Measurements from ENCODE around the gene SKI.
"Not testable (repeated sequence)": the region's sequence is repeated elsewhere in the genome, so short reads cannot be mapped to it uniquely, and the experiment has no call there.

SKI gene

DNA sequence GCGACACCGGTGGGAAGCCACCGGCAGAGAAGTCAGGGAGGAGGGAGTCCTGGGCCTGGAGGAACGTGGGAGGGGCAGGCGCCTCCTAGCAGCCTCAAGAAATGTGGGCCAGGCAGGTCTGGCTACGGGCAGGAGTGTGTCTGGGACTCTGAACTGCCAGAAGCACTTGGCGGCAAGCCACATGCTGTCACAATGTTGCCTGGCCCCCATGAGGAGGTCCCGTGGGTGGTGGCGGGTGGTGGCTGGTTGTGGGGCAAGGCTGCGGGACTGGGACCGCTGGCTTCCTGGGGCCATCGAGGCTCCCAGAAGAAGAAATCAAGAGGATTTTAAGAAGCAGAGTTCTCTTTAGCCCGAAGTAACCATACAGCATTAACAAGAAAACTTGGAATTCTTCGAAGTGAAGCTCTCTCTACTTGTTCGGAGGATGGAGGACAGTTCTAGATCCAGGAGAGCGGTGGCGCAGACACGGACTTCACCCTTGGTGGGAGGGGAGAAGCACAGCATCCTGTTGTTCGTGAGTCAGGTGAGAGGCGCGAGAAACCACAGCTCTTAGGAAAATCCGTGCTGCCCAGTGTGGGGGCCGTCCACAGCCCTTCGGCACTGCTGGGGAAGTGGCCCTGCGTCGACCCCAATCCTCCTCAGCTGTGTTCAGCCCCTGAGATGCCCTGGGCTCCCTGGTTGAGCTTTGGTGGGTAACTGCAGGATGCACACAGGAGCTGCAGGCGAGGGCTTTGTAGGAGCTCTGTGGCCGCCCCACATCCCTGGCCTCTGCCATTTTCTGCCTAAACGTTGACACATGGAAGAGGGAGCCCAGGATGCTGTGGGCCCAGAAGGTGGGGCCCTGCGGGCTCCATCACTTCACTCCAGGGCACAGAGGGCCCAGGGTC, 12.4 kb downstream of the SKI start:
- peak; percentile 87 to 95 for DNase-seq
- intact Hi-C loops (cut with DNase I; ENCODE audit: low total_unique reads) = loop anchor here (5.0 kb wide), 1 partner anchor 37 kb away; no protein-coding TSS in a partner anchor
- H3K27me3 ChIP-seq = no peaks in the 10 kb centered on the region
- peaks cover 0 to 7% (median 0%) of the 10 kb centered on the region in 3 donors for H3K36me3 ChIP-seq
- H3K9me3 ChIP-seq = no peaks in the 10 kb centered on the region
- H3K4me3 ChIP-seq = peak overlapping the region; percentile 33 to 40
- H3K4me1 ChIP-seq = peaks cover 12 to 93% (median 87%) of the 10 kb centered on the region in 4 donors
- peak overlapping the region; percentile 90 to 94 for H3K27ac ChIP-seq
- TF ChIP-seq, protein P1, sequence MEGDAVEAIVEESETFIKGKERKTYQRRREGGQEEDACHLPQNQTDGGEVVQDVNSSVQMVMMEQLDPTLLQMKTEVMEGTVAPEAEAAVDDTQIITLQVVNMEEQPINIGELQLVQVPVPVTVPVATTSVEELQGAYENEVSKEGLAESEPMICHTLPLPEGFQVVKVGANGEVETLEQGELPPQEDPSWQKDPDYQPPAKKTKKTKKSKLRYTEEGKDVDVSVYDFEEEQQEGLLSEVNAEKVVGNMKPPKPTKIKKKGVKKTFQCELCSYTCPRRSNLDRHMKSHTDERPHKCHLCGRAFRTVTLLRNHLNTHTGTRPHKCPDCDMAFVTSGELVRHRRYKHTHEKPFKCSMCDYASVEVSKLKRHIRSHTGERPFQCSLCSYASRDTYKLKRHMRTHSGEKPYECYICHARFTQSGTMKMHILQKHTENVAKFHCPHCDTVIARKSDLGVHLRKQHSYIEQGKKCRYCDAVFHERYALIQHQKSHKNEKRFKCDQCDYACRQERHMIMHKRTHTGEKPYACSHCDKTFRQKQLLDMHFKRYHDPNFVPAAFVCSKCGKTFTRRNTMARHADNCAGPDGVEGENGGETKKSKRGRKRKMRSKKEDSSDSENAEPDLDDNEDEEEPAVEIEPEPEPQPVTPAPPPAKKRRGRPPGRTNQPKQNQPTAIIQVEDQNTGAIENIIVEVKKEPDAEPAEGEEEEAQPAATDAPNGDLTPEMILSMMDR (IDR thresholded peaks at IDR 0.05) = no peak

DNA sequence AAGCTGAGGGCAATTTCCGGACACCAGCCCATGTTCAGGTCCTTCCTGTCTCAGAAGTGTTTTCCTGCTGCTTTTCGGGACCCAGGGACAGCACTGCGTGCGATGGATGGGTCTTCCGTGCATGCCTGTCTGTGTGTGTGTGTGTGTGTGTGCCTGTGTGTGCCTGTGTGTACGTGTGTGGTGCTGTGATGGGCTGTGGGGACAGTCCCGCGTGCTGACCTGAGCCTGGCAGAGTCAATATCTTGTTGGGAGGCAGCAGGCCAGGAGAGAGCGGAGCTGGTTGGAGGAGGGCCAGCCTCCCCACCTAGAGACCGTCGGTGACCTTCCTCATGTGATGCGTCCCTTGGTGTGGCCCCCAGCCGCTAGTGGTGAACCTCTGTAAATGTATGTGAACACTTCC, 13.7 kb downstream of the SKI start:
- no peaks in the 10 kb centered on the region for H3K27me3 ChIP-seq
- no peak for DNase-seq
- peaks cover 0 to 7% (median 0%) of the 10 kb centered on the region in 3 donors for H3K36me3 ChIP-seq
- peaks cover 13 to 93% (median 83%) of the 10 kb centered on the region in 4 donors for H3K4me1 ChIP-seq
- no peaks in the 10 kb centered on the region for H3K9me3 ChIP-seq
- intact Hi-C loops (cut with DNase I; ENCODE audit: low total_unique reads) = loop anchor here (5.0 kb wide), 1 partner anchor 35 kb away; no protein-coding TSS in a partner anchor
- TF ChIP-seq, protein P1 (IDR thresholded peaks at IDR 0.05) = no peak
- H3K4me3 ChIP-seq = no peak overlapping the region
- peak overlapping the region; percentile 45 to 90 for H3K27ac ChIP-seq

DNA sequence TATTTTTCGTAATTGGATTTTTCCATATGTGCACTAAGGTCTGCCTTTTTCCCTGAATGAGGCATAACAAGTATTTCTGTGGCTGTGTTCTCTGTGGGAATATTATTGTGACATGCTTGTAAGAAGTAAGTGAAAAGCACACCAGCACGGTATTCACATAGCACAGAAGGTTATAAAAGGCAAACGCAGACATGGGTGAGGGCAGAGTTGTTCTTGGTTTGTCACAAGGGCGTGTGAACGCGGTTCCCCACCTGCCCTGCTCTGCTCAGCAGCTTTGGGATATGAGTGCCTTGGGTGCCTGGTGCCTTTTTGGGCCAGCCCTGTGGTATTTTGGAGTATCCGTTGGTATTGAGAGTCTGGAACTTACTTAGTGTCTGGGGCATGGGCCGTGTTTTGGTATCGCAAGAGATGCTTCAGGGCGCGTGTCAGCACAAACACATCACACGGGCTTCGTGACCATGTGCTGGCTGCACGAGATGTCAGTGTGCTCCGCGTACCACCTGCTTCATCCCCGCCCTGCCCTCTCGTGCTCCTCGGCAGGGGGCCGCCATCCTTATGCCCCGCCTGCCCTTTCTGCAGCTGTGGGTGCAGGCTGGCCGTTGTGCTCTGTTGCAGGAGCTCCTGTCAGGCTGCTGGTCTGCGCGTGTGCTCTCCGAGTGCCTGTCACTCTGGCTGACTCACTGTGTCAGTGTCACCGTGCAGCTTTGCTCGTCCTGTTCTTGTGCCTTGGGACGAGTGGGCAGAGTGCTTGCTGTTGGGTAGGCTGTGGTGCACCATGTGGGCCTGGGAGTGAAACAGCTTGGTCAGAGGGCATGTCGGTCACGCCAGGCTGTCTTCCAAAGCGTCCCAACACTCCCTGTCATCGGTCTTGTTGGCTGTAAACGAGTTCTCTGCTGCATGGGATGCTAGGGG, 15.0 kb downstream of the SKI start:
- no peaks in the 10 kb centered on the region for H3K27me3 ChIP-seq

DNA sequence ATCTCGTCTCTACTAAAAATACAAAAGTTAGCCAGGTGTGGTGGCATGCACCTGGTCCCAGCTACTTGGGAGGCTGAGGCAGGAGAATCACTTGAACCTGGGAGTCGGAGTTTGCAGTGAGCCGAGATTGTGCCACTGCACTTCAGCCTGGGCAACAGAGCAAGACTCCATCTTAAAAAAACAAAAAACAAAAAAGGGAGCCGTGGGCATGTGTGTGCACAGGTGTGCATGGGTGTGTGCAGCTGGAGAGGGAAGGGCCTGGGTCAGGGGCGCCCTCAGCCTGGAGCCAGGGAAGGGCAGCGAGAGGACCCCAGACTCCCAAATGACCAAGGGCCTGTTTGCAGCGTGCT, 18.9 kb downstream of the SKI start:
- DNase-seq; H3K4me3 ChIP-seq; H3K36me3 ChIP-seq; H3K27me3 ChIP-seq; intact Hi-C loops (cut with DNase I; ENCODE audit: low total_unique reads); H3K9me3 ChIP-seq: not testable (repeated sequence)
- H3K4me1 ChIP-seq = peaks cover 13 to 93% (median 83%) of the 10 kb centered on the region in 4 donors
- H3K27ac ChIP-seq = peak overlapping the region in 1 of 2 donors; percentile 42

More for the DNA sequence above, 15.0 kb downstream of the SKI start:
- intact Hi-C loops (cut with DNase I; ENCODE audit: low total_unique reads) = loop anchor here (5.0 kb wide), 1 partner anchor 34 kb away; no protein-coding TSS in a partner anchor
- H3K4me1 ChIP-seq = peaks cover 13 to 93% (median 83%) of the 10 kb centered on the region in 4 donors
- peak; percentile 29 to 75 for DNase-seq
- TF ChIP-seq, protein P1 (IDR thresholded peaks at IDR 0.05) = no peak
- no peak overlapping the region for H3K4me3 ChIP-seq
- peak overlapping the region; percentile 45 to 90 for H3K27ac ChIP-seq
- no peaks in the 10 kb centered on the region for H3K9me3 ChIP-seq
- peaks cover 0 to 7% (median 0%) of the 10 kb centered on the region in 3 donors for H3K36me3 ChIP-seq

DNA sequence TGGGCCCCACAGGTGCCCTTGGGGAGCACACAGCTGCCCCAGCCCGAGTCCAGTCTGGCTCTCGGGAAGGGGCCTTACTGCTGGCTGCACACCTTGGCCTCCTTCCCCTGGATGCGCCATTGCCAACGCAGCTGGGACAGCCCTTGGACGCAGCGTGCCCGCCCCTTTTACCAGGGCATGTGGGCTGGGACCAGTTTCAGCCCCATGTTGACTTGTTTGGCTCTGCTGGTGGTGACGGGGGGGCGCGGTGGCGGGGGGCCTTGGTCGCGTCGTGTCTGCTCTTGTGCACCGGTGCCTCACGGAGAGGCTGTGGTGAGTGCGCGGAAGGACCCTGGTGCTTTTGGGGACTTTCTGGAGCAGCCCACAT, 19.6 kb downstream of the SKI start:
- intact Hi-C loops (cut with DNase I; ENCODE audit: low total_unique reads) = no loop called here
- DNase-seq = peak; percentile 43 to 70
- Histone ChIP-seq H3K4me1 (peaks cover 13 to 93% (median 83%) of the 10 kb centered on the region in 4 donors), H3K4me3 (peak overlapping the region; percentile 22 to 25), H3K27ac (peak overlapping the region; percentile 38 to 42), H3K36me3 (no peaks in the 10 kb centered on the region), H3K9me3 (no peaks in the 10 kb centered on the region), H3K27me3 (no peaks in the 10 kb centered on the region)
- TF ChIP-seq, protein P1 (IDR thresholded peaks at IDR 0.05) = no peak

Measured in tibial artery (tissue), 4 donors.